Right lobe of liver (tissue), 4 donors: ENCODE data around the gene SETBP1.

Experiments used
- CTCF ChIP-seq, 4 donors: fragments of 200-600 bp in 3 of 4; fragments of 450-650 bp in 1 of 4; IDR thresholded peaks; one replicate each; pipeline versions ENCODE4 v1.5.1 to v1.8.0; 2016 to 2022; ENCODE audit warnings: antibody characterized with exemption in 4 of 4, mild to moderate bottlenecking in 2 of 4
- POLR2A ChIP-seq: fragments of 450-650 bp; IDR thresholded peaks from one replicate; pipeline ENCODE4 v1.6.1; 2017; ENCODE audit warnings: antibody characterized with exemption, mild to moderate bottlenecking
- donor health status: DM: no; HTN: no; CAD: no.
- donor health status: DM: no; HTN: no; CAD: no.
- donor health status: DM: no; HTN: yes; CAD: no.

GRCh38 chr18:44848644-44849335, 168.1 kb downstream of the SETBP1 start:
- no peak for TF ChIP-seq CTCF (IDR thresholded peaks at IDR 0.05)
- no peak for TF ChIP-seq POLR2A
